22Rv1 (cell line): ENCODE measurements around the gene SREBF2.

Experiments
- H3K27ac ChIP-seq: fragments of 450-650 bp; 2 replicates; pipeline ENCODE4 v1.5.1; 2017
- CTCF ChIP-seq: fragments of 450-650 bp; IDR thresholded peaks from 2 replicates; pipeline ENCODE4 v1.5.1; 2017; ENCODE audit warnings: mild to moderate bottlenecking
- ZFX ChIP-seq: fragments of 450-650 bp; IDR thresholded peaks from 2 replicates; pipeline ENCODE4 v1.6.1; 2017; ENCODE audit warnings: antibody characterized with exemption, borderline replicate concordance

SREBF2 gene

GRCh38 chr22:41898645-41899044, 65.7 kb downstream of the SREBF2 start:
- H3K27ac ChIP-seq: no peak overlapping the region
- TF ChIP-seq CTCF (no peak), ZFX (no peak)

- no peak overlapping the region for H3K27ac ChIP-seq
- no peak for TF ChIP-seq CTCF
- TF ChIP-seq ZFX: no peak
Observed at GRCh38 chr22:41899110-41899509, 66.2 kb downstream of the SREBF2 start.

- H3K27ac ChIP-seq: no peak overlapping the region
- TF ChIP-seq CTCF (no peak), ZFX (no peak)
Observed at GRCh38 chr22:41899992-41900651, 67.2 kb downstream of the SREBF2 start.

GRCh38 chr22:41900652-41901312, 67.9 kb downstream of the SREBF2 start:
- TF ChIP-seq ZFX (no peak), CTCF (no peak)
- H3K27ac ChIP-seq: no peak overlapping the region

GRCh38 chr22:41902016-41902415, 69.1 kb downstream of the SREBF2 start:
- no peak for TF ChIP-seq CTCF
- TF ChIP-seq ZFX: no peak
- H3K27ac ChIP-seq: no peak overlapping the region

- H3K27ac ChIP-seq: no peak overlapping the region
- TF ChIP-seq ZFX (no peak), CTCF (no peak)
Observed at GRCh38 chr22:41902932-41903421, 70.1 kb downstream of the SREBF2 start.
